Activated gamma-delta T cell (primary cell): ENCODE data around the gene SERPINA4.

Source experiments
- DNase-seq: peaks from one replicate; lab custom pipeline; 2025; lab: John Stamatoyannopoulos, UW

The SERPINA4 gene

DNA sequence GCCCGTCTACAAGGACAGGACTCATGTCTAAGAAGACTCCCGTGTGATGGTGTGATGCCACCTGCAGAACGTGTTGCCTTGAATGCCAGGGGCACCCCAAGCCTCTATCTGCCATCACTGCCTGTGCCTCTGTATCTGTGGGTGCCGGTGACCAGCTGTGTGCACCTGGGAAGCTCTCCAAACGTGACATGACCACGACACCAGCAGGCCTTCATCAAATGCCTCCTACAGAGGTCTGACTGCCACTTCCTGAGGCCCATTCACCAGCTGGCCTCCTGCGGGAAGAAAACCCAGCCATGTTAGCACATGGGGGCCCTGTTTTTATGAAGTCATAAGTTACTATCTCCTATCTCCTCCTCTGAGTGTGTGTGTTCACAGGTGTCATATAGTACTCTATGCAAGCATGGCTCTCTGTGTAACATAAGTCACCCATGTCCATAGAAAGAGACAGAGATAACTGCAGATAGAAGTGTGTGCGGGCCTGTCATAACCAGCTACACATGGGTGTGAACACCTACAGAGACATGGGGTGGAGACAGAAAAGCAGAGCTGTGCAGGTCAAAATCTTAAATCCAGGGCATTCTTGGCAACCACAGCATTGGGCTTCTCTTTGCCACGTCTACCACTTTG is 18.3 kb upstream of the SERPINA4 start:
- DNase-seq: no peak

DNA sequence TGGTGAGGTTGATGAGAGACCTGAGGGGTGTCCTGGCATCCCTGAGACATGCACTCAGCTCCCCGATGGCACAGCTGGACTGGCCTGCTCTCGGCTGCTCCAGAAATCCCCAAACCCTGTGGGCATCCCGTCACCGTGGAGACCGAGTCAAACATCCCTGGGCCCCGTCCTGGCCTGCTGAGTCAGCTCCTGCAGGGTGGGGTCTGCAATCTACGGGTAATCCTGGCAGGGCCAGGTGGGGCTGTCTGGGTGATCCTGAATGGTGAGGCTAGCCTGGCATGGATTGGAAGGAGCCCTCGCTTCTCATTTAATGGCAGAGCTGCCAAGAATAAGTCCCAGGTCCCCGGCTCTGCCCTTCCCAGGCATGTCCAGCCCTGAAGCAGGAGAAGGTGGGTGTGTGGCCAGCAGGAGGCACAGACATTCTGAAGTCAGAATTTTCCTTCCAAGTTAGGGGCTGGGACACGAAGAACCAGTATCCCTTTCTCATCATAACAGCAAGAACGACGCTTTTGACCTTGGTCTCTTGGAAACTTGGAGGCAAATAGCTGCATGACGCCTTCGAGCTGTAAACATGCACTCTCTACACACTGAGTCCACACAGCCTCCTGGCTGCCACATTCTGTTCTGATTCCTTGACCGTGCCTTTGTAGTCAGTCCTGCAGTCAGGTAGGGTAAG is 17.7 kb upstream of the SERPINA4 start:
- no peak for DNase-seq

DNA sequence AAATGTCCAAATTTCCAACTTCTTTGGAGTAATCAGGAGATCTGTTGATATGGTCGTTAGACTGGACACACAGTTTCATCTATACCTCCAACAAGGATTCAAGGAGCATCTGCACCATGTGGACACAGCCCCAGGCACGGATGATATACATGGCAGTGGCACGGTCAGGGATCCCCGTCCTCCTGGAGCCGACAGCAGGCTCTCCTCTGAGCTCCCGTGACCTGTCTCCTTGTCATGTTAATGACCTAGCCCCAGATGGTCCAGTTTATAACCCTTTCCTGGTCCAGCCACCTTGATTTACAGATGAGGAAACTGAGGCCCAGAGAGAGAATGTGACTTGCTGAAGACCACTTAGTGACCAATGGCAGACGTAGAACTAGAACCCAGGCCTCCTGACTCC is 16.5 kb upstream of the SERPINA4 start:
- DNase-seq: no peak

DNA sequence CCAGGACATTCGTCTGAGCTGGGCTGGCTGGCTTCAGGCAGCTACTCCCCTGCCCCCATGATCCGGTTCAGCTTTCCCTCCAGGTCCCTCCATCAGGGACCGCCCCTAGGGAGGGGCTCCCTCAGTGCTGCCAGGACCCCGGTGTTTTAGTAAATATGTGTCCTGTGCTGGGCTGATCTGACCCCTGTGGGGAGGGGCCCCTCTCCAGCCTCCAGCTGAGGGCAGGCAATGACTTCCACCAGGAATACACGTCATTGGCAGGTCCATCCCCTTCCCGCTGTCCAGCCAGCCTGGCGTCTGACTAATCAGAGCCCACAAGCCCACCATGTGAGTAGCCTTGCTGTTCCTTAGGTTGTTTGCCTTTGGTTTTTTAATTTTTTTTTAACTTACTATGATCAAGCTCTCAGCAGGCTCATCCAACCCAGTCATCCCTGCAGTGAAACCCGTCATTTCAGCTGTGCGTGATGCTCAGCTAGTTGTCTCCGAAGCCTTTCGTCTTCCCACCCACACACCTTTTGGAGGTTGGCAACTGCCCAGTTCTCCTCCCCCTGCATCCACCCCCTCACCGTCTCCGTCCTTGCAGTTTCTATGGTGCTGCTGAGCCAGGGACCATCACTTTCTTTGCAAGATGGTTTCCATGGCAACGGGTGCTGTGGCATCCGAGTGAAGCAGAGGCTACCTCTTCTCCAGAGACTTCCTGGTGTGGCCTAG is 16.0 kb upstream of the SERPINA4 start:
- DNase-seq: no peak

DNA sequence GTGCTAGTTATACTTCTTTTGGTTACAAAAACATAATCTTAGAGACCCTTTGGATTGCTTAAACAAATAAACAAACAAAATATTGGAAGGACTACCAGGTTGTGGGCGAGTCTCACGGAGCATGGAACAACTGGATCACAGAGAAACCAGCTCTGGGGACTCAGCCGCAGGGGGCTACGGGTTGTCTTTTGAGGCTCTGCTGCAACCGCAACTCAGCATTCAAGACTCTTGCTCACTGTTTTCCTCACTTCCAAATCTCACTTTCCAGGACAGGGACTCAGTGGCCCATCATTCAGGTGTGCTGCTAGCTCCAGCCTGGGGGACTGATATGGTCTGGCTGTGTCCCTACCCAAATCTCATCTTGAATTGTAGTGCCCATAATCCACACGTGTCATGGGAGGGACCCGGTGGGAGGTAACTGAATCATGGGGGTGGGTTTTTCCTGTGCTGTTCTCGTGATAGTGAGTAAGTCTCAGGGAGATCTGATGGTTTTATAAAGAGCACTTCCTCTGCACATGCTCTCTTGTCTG is 14.0 kb upstream of the SERPINA4 start:
- DNase-seq: no peak

DNA sequence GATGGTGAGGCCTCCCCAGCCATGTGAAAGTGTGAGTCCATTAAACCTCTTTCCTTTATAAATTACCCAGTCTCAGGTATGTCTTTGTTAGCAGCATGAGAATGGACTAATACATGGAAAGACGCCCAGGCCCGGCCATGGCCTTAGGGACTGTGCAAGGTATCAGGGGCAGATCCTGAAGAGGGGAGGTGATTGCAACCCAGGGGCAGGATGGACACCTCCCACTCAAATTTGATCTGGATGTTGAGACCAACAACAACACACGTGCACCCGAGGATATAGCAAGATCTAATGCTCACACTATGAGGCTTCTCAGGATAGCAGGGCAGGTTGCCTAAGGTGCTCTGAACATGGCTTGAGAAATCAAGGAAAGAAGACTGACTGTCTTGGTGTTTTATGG is 13.5 kb upstream of the SERPINA4 start:
- DNase-seq: no peak

DNA sequence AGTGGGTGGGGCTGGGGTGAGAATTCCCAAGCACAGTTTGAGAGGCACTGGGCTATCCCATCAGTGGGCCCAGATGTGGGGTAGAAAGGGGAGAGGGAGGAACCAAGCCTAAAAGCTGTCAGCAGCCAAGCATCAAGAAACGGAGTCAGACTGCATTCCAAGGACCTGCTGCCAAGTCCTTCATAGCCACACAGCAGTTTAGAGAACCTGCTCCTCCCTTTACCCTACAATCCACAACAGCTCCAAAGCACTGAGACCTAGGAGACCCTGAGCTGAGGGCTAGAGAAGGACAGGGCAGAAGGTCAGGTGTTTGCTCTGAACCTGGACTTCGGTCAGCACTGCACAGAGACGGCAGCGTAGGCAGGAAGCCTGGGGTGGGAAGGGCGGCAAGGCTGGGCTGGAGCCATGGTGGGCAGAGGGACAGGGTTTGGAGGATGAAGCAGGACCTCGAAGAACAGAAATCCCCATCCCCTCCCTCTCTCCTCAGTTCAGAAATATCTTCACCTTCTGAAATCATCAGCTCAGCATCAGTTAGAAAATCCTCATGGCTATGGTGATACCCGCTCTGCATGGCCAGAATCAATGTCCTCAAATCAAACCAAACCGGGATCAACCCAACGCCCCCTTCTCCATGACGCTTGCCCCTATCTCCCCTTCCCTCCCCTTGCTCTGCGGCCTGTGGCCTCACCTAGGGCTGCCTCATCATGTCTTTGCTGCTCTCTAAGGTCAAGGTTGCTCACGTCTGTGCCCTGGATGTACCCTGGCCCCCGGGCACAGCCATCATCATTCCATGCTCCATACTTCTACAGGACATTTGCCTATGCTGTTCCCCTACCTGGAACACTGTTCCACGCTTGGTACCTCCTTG is 12.9 kb upstream of the SERPINA4 start:
- no peak for DNase-seq

DNA sequence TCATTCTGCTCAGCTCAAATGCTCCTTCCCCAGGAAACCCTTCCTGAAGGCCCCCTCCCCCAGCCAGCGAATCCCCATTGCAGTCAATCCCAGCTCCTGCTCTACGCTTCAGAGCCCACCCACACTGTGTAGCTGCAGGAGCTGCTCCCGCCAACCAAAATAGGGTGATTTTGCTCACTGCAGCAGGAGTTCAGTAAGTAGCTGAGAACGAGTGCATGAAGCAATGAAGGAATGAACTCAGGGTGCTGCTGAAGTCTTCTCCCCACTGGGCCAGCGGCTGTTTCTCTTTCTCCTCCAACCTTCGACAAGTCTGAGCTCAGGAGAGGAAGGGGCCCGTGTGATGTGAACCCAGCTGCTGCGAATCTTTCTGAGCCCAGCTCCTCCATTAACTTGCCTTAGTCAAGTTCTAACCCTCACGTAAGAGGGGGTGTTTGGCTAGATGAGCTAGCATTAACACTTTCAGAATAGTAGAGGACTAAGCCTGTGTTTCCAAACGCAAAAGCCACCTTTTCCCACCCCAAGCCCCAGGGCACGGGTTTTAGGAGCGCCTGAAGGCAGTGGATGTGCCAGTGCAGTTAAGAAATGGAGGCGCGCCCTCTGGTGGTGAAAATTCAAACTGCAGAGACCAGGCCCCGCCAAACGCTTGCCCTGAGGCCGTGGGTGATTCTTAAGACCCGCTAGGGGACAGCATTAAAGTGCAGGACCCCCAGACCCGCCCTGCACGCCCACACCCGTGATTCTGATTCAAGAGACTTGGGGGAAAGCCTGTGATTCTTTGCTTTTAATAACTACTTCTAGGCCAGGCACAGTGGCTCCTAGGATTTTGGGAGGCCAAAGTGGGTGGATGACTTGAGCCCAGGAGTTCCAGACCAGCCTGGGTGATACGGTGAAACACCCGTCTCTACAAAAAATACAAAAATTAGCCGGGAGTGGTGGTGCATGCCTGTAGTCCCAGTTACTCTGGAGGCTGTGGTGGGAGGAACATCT is 11.9 kb upstream of the SERPINA4 start:
- no peak for DNase-seq

DNA sequence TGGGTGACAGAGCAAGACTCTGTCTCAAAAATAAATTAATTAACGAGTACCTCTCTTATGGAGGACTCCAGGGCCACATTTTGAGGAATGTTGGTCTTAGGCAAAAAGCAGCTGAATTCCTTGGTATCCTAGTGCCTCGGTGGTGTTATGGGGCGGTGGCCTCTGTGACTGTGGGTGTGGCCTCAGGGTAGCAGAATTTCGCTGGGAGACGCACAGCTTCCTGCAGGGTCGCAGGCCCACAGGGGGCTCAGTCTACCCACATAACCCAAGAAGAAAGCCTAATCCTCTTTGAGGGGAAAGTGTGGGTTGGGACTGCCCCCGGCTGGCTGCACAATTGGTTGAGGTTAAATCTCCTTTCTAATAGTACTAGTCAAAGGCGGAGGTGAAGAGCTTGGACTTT is 11.2 kb upstream of the SERPINA4 start:
- DNase-seq: no peak

DNA sequence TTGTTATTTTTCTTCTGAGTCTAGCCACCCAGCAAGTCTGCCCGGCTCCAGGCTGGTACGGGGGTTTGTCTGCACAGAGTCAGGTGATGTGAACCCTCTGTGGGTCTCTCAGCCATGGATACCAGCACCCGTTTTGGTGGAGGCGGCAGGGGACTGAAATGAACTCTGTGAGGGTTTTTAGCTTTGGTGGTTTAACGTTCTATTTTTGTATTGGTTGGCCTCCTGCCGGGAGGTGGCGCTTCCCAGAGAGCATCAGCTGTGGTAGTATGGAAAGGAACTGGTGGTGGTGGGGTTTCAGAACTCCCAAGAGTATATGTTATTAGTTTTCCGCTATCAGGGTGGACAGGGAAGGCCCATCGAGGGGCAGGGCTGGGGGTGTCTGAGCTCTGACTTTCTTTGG is 5.3 kb upstream of the SERPINA4 start:
- no peak for DNase-seq

DNA sequence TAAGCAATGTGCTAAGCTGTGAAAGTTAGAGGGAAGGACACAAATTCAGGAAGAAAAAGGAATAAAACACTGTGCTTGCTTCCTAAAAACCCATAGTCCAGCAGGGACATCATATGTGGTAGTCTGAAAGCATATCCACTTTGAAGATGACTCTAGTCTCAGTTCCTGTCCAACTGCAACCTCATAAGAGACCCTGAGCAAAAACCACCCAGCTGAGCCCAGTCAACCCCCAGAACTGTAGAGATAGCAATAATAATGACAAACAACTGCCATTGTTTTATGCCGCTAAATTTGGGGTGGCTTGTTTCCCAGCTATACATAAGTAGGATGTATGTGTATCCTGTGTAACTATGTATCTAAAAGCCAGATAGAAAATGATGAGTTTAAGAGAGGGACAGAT is 3.9 kb upstream of the SERPINA4 start:
- no peak for DNase-seq

DNA sequence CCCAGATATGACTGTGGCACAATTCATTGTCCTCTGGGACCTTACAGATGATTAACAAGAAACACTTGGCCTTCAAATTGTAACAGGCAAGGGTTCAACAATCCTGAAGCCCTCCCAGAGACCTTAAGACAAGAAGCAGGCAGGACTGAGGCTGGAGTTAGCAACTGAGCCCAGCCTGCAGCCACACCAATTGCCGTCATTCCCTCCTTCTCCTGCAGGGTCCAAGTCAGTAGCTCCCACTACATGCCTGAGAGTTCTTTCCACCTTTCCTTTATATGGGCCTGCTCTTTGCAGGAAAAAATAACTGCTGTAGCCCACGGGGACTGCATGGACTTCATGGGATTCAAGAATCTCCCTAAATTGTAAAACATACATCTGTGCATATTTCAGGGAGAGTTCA is 2.4 kb upstream of the SERPINA4 start:
- DNase-seq: no peak

DNA sequence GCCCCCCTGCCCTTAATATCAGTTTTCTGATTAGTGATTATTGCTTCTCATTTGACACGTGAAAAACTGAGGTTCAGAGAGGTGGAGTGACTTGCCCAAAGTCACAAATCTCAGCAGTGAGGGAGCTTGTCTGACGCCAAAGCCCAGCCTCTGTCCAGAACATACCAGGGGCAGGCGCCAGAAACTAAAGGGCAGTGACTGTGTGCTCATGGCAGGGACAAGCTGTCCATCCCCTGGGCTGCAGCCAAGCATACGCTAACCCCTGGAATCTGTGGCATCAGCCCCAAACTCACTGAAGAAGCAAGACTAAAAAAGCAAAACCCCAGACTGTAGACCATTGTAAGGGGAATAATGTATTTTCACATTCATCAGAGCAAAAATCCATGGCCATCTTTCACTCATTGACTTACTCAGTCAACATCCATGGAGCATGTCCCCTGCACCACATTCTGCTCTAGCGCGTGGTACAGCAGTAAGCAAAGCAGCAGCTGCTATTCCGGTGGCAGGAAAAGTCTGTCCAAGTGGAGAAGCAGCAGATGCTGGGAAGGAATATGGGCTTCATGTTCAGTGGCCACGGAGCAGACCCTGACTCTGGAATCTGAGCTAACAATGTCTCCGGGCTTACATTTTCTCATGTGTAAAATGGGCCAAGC is 1.5 kb upstream of the SERPINA4 start:
- no peak for DNase-seq

DNA sequence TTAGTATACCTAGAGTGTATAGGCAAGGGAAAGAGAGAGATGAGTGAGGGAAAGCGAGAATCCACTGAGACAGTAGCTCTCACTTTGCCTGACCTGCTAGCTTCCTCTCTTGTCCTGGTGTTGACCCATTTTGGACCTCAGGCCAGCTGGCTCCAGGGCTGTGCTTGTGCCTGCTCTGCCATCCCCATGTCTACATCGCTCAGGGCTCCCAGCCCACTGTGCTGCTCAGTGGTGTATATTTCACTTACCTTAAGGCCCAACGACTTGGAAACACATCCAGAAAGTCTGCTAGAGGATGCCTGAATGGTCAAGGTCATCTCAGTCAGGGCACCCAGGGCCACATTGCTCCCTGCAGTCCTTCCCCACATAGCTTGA is 964 bp upstream of the SERPINA4 start:
- DNase-seq: no peak

DNA sequence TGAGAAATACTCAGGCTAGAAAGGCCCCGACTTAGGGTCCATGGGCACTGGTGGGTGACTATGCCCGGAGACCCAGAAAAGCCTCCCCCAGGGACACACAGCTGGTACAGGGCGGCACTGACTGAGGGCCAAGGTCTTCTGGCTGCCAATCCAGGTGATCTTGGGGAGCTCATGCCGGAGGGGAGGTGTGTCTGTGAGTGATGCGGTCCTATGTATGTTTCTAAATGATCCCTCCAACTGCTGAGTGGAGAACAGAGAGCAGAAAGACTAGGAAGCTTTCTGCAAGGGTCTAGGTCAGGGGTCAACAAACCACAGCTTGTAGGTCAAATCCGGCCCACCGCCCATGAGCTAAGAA is 391 bp downstream of the SERPINA4 start:
- no peak for DNase-seq

DNA sequence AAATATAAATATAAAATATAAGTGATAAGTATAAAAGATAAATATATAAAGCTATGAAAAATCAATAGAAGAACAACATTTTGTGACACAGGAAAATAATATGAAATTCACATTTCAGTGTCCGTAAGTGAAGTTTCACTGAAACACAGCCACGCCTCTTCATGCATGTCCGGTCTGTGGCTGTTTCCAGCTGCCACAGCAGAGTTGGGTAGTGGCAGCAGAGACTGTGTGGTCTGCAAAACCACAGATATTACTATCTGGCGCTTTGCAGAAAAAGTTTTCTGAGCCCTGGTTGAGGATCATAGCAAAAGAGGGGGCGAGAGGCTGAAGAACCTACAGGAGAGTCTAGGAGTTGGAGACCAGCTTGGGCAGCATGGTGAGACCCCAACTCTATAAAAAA is 780 bp downstream of the SERPINA4 start:
- DNase-seq: no peak

DNA sequence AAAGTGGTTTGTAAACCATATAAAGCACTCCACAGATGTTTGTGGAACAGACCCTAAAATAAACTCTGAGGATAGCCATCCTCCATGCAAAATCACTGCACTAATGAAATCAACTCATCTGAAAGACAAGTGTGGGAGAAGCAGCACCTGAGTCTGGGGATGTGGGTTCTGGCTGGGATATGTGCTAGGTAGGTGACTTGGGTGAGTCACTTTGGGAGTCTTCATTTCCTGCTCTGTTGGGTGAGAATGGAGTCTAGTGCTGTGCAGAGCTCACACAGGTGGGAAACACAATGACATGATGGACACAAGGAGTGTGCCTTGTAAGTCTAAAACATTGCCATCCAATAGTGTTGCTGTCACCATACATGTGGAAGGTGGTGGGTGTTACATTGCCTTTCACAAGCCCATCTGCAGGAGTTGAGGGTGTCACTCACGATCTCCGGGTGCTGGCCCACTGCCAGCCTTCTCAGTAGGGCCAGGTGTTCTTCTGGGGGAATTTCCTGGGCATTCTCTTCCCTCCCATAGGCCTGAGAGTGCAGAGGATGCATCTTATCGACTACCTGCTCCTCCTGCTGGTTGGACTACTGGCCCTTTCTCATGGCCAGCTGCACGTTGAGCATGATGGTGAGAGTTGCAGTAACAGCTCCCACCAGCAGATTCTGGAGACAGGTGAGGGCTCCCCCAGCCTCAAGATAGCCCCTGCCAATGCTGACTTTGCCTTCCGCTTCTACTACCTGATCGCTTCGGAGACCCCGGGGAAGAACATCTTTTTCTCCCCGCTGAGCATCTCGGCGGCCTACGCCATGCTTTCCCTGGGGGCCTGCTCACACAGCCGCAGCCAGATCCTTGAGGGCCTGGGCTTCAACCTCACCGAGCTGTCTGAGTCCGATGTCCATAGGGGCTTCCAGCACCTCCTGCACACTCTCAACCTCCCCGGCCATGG is 2.0 kb downstream of the SERPINA4 start:
- DNase-seq: no peak

DNA sequence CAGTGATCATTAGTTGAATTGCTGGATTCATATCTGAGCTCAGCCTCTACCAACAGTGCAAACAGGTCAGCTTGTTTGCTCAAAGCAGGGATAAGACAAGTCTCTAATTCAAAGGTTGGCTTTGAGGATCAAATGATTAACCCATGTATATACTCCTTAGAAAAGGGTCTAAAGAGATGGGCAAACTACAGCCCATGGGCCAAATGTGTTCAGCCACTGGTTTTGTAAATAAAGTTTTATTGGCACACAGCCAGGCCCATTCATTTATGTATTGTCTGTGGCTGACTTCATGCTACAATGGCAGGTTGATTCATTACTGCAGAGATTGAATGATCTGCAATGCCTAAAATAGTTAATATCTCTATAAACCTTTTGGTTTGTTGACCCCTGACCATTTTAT is 3.1 kb downstream of the SERPINA4 start:
- no peak for DNase-seq

DNA sequence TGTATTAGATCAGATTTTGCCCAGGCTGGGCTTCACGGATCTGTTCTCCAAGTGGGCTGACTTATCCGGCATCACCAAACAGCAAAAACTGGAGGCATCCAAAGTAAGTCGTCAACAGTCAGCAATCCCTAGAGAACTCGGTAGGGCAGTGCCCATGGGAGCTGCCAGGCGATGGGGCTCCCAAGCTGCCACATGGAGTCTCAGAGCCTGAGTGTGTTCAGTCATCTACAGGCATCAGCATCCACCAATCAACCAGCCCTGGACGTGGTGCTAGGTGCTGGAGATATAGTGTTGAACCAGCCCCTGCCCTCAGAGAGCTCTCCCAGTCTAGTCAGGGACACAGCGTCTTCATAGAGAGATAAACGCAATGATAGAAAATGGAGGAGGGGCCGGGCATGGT is 6.9 kb downstream of the SERPINA4 start:
- no peak for DNase-seq
